ENCODE measurements around the gene GADD45B. TPM values are rescaled to one million over a fixed set of nuclear protein-coding genes. Genes with fewer than 3 reads are reported as not detected.
"Not testable (repeated sequence)": the region's sequence is repeated elsewhere in the genome, so short reads cannot be mapped to it uniquely, and the experiment has no call there.

Gene GADD45B
- total and polyA plus RNA-seq, 2 donors (not counting 1 experiment from before 2014, with no cell fraction given) = 32.5 to 61.7 TPM

DNA sequence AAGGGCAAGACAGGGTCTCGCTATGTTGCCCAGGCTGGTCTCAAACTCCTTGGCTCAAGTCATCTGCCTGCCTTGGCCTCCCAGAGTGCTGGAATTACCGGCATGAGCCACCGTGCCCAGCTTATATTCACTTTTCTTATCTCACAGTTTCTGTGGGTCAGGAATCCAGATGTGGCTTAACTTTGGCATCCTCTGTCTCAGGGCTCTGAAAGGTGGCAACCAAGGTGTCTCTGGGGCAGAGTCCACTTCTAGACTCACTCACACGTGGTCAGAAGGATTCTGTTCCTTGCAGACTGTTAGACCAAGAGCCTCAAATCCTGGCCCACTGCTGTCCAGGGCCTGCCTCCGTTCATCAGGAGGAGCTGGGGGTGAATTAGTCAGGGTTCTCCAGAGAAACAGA lies 11.5 kb upstream of the GADD45B start:
- H3K4me2 ChIP-seq (ENCODE audit: extremely low read depth, insufficient read depth, low read length) = no peak overlapping the region
- TF ChIP-seq CTCF (conservative IDR thresholded peaks at IDR 0.05 in 1 of 2, IDR thresholded peaks at IDR 0.05 in 1 of 2; ENCODE audit: low read depth in 1 of 2, low read length in 2 of 2) = no peak
- no peak for TF ChIP-seq EZH2 (IDR thresholded peaks at IDR 0.05; ENCODE audit: low read length, missing control alignments)
- no peak overlapping the region for H3K27ac ChIP-seq (ENCODE audit: insufficient read depth, low read length)
- DNase-seq (ENCODE audit: low read depth in 2 of 2) = no peak
- no peak overlapping the region for H3K4me3 ChIP-seq (replicated peaks in 1 of 4; ENCODE audit: control extremely low read depth in 1 of 4, insufficient read depth in 1 of 4, low read depth in 3 of 4, low read length in 4 of 4)
- no peak overlapping the region for H3K9ac ChIP-seq (ENCODE audit: insufficient read depth, low read length)
- H3K79me2 ChIP-seq (ENCODE audit: control insufficient read depth, insufficient read depth, low read length) = no peaks in the 10 kb centered on the region
- H2AFZ ChIP-seq (ENCODE audit: low read length) = no peak overlapping the region
- H3K4me1 ChIP-seq (ENCODE audit: control insufficient read depth, extremely low read depth, insufficient read depth, low read length) = peaks cover 6% of the 10 kb centered on the region
- no peaks in the 10 kb centered on the region for H3K27me3 ChIP-seq (ENCODE audit: control insufficient read depth, insufficient read depth, low read length)
- H4K20me1 ChIP-seq (ENCODE audit: control insufficient read depth, extremely low read depth, insufficient read depth, low read length) = no peaks in the 10 kb centered on the region
- no peaks in the 10 kb centered on the region for H3K9me3 ChIP-seq (ENCODE audit: control insufficient read depth, insufficient read depth, low read depth, low read length)
- no peaks in the 10 kb centered on the region for H3K36me3 ChIP-seq (ENCODE audit: control insufficient read depth, insufficient read depth, low read length)

GRCh38 chr19:2468596-2468995 lies 7.3 kb upstream of the GADD45B start:
- no peak overlapping the region for H3K27ac ChIP-seq (ENCODE audit: insufficient read depth, low read length)

GRCh38 chr19:2469102-2469914 lies 6.6 kb upstream of the GADD45B start:
- no peak overlapping the region for H3K4me2 ChIP-seq (ENCODE audit: extremely low read depth, insufficient read depth, low read length)
- H4K20me1 ChIP-seq (ENCODE audit: control insufficient read depth, extremely low read depth, insufficient read depth, low read length) = no peaks in the 10 kb centered on the region
- H3K4me1 ChIP-seq (ENCODE audit: control insufficient read depth, extremely low read depth, insufficient read depth, low read length) = peaks cover 8% of the 10 kb centered on the region
- no peaks in the 10 kb centered on the region for H3K27me3 ChIP-seq (ENCODE audit: control insufficient read depth, insufficient read depth, low read length)
- H3K9me3 ChIP-seq (ENCODE audit: control insufficient read depth, insufficient read depth, low read depth, low read length) = no peaks in the 10 kb centered on the region
- no peak overlapping the region for H2AFZ ChIP-seq (ENCODE audit: low read length)
- DNase-seq (ENCODE audit: low read depth in 2 of 2) = peak; percentile 58 to 87
- H3K36me3 ChIP-seq (ENCODE audit: control insufficient read depth, insufficient read depth, low read length) = no peaks in the 10 kb centered on the region
- no peak overlapping the region for H3K27ac ChIP-seq (ENCODE audit: insufficient read depth, low read length)
- H3K9ac ChIP-seq (ENCODE audit: insufficient read depth, low read length) = no peak overlapping the region
- no peak overlapping the region for H3K4me3 ChIP-seq (replicated peaks in 1 of 4; ENCODE audit: control extremely low read depth in 1 of 4, insufficient read depth in 1 of 4, low read depth in 3 of 4, low read length in 4 of 4)
- TF ChIP-seq CTCF (conservative IDR thresholded peaks at IDR 0.05 in 1 of 2, IDR thresholded peaks at IDR 0.05 in 1 of 2; ENCODE audit: low read depth in 1 of 2, low read length in 2 of 2) (no peak), EZH2 (IDR thresholded peaks at IDR 0.05; ENCODE audit: low read length, missing control alignments) (no peak)
- no peaks in the 10 kb centered on the region for H3K79me2 ChIP-seq (ENCODE audit: control insufficient read depth, insufficient read depth, low read length)

More at GRCh38 chr19:2468596-2468995, 7.3 kb upstream of the GADD45B start:
- Histone ChIP-seq H3K4me3 (replicated peaks in 1 of 4; ENCODE audit: control extremely low read depth in 1 of 4, insufficient read depth in 1 of 4, low read depth in 3 of 4, low read length in 4 of 4) (no peak overlapping the region), H3K27me3 (ENCODE audit: control insufficient read depth, insufficient read depth, low read length) (no peaks in the 10 kb centered on the region), H3K36me3 (ENCODE audit: control insufficient read depth, insufficient read depth, low read length) (no peaks in the 10 kb centered on the region), H3K79me2 (ENCODE audit: control insufficient read depth, insufficient read depth, low read length) (no peaks in the 10 kb centered on the region), H3K9ac (ENCODE audit: insufficient read depth, low read length) (no peak overlapping the region), H3K4me2 (ENCODE audit: extremely low read depth, insufficient read depth, low read length) (no peak overlapping the region), H4K20me1 (ENCODE audit: control insufficient read depth, extremely low read depth, insufficient read depth, low read length) (no peaks in the 10 kb centered on the region), H3K4me1 (ENCODE audit: control insufficient read depth, extremely low read depth, insufficient read depth, low read length) (peaks cover 8% of the 10 kb centered on the region), H3K9me3 (ENCODE audit: control insufficient read depth, insufficient read depth, low read depth, low read length) (no peaks in the 10 kb centered on the region), H2AFZ (ENCODE audit: low read length) (no peak overlapping the region)
- no peak for TF ChIP-seq EZH2 (IDR thresholded peaks at IDR 0.05; ENCODE audit: low read length, missing control alignments)
- peak in 1 of 2 donors; percentile 16 for DNase-seq (ENCODE audit: low read depth in 2 of 2)

- not testable (repeated sequence) for H2AFZ ChIP-seq (ENCODE audit: low read length); H3K4me1 ChIP-seq (ENCODE audit: control insufficient read depth, extremely low read depth, insufficient read depth, low read length); H3K9ac ChIP-seq (ENCODE audit: insufficient read depth, low read length)
Observed at GRCh38 chr19:2469915-2470200, 6.1 kb upstream of the GADD45B start.

More at GRCh38 chr19:2469915-2470200, 6.1 kb upstream of the GADD45B start:
- not testable (repeated sequence) for H3K9me3 ChIP-seq (ENCODE audit: control insufficient read depth, insufficient read depth, low read depth, low read length); H3K4me2 ChIP-seq (ENCODE audit: extremely low read depth, insufficient read depth, low read length); H3K27ac ChIP-seq (ENCODE audit: insufficient read depth, low read length); H3K4me3 ChIP-seq (replicated peaks in 1 of 4; ENCODE audit: control extremely low read depth in 1 of 4, insufficient read depth in 1 of 4, low read depth in 3 of 4, low read length in 4 of 4); H3K79me2 ChIP-seq (ENCODE audit: control insufficient read depth, insufficient read depth, low read length); DNase-seq (ENCODE audit: low read depth in 2 of 2); H4K20me1 ChIP-seq (ENCODE audit: control insufficient read depth, extremely low read depth, insufficient read depth, low read length); H3K36me3 ChIP-seq (ENCODE audit: control insufficient read depth, insufficient read depth, low read length); H3K27me3 ChIP-seq (ENCODE audit: control insufficient read depth, insufficient read depth, low read length)

All from fibroblast of lung (primary cell).